ENCODE results near the gene INCENP. TPM values are rescaled to one million over a fixed set of nuclear protein-coding genes. Genes with fewer than 3 reads are reported as not detected.

Gene INCENP
- total RNA-seq = 10 to 100 TPM in 2 of 4 donors, 1 to 10 TPM in 2; 7.7 to 28.8 (median 13.0) TPM

DNA sequence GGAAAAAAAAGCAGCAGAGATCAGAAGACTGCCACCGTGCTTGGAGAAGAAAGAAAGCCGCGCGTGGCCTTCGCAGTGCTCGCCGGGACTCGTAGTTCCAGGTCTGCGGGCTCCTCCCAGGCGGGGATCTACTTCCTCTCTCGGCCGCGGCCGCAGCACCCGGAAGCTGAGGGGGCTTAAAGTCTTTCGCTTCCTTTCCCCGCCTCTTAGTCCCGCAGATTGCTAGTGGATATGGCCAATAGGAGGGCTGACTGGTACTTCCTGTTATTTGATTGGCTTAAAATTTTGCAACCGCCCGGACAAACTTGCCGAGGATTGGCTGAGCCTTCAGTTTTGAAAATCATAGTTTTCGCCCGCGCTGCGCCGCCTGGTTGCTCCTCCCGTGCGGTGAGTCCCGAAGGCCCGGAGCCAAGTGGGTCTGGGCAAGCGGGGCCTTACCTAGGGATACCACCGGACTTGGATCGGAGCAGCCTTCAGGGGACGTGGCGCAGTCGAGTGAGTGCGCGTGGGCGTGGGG, at the start of gene INCENP:
Gene INCENP, plus strand, starts transcription at position 343 of the 517 bp plus-strand sequence. CDS start 4,151 bp downstream, outside the sequence.
- Histone ChIP-seq H3K36me3 (peaks cover 0 to 6% (median 0%) of the 10 kb centered on the region in 3 donors), H3K4me1 (peaks cover 0 to 27% (median 8%) of the 10 kb centered on the region in 4 donors), H3K27ac (peak within 1 kb of the TSS; percentile 21 to 79 (median 64)), H3K27me3 (no peaks in the 10 kb centered on the region), H3K9me3 (no peaks in the 10 kb centered on the region), H3K4me3 (peak within 1 kb of the TSS; percentile 71 to 94 (median 82))
- WGBS, 2 donors = 0% methylated on average over 34 of the region's 39 CpGs
- peak in 1 of 2 donors; percentile 83 for TF ChIP-seq EP300 (IDR thresholded peaks at IDR 0.05)
- TF ChIP-seq, protein P1, sequence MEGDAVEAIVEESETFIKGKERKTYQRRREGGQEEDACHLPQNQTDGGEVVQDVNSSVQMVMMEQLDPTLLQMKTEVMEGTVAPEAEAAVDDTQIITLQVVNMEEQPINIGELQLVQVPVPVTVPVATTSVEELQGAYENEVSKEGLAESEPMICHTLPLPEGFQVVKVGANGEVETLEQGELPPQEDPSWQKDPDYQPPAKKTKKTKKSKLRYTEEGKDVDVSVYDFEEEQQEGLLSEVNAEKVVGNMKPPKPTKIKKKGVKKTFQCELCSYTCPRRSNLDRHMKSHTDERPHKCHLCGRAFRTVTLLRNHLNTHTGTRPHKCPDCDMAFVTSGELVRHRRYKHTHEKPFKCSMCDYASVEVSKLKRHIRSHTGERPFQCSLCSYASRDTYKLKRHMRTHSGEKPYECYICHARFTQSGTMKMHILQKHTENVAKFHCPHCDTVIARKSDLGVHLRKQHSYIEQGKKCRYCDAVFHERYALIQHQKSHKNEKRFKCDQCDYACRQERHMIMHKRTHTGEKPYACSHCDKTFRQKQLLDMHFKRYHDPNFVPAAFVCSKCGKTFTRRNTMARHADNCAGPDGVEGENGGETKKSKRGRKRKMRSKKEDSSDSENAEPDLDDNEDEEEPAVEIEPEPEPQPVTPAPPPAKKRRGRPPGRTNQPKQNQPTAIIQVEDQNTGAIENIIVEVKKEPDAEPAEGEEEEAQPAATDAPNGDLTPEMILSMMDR (IDR thresholded peaks at IDR 0.05) = peak in 2 of 5 experiments; percentile 13 to 35
- TF ChIP-seq POLR2A (IDR thresholded peaks at IDR 0.05) = no peak
- peak; percentile 92 to 96 for DNase-seq (ENCODE audit: low spot score in 2 of 2)

DNA sequence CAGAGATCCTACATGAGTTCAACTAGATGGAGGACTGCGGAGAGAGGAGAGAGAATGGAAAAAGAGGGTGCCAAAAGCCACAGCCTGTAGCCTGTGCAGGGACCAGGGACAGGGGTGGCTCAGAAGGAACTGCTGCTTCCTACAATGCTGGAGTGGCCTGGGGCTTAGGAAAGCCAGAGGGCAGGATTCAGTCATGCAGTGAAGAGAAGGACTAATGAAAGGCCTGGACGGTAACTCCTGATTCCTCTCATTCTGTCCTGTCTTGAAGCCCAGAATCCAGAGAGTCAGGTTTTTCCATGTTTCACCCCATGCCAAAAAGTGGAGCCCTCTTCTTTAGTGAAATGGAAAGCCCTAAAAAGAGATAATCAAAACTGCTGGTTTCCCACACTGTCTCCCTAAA, 48.4 kb upstream of the INCENP start:
- TF ChIP-seq, protein P1 (IDR thresholded peaks at IDR 0.05) = no peak
- TF ChIP-seq POLR2A (IDR thresholded peaks at IDR 0.05) (no peak), EP300 (IDR thresholded peaks at IDR 0.05) (no peak)
- no peaks in the 10 kb centered on the region for H3K27me3 ChIP-seq
- 87 to 88% methylated on average over 2 of the region's 2 CpGs for WGBS, 2 donors
- H3K36me3 ChIP-seq = no peaks in the 10 kb centered on the region
- no peaks in the 10 kb centered on the region for H3K9me3 ChIP-seq
- no peaks in the 10 kb centered on the region for H3K4me1 ChIP-seq
- no peak overlapping the region for H3K4me3 ChIP-seq
- no peak for DNase-seq (ENCODE audit: low spot score in 2 of 2)
- no peak overlapping the region for H3K27ac ChIP-seq

DNA sequence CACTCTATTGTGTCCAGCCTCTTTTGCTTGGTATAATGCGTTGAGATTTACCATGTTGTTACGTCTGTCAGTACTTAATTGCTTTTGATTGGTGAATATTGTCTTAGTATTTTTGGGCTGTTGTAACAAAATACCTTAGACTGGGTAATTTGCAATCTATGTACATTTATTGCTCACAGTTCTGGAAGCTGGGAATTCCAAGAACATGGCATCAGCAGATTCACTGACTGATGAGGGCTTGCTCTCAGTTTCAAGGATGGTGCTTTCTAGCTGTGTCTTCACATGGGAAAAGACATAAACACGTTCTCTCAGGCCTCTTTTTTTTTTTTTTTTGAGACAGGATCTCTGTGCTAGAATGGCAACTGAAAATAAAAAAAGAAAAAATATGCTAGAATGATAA, 46.7 kb upstream of the INCENP start:
- no peak overlapping the region for H3K27ac ChIP-seq
- no peaks in the 10 kb centered on the region for H3K9me3 ChIP-seq
- peaks cover 0 to 7% (median 2%) of the 10 kb centered on the region in 4 donors for H3K4me1 ChIP-seq
- no peaks in the 10 kb centered on the region for H3K27me3 ChIP-seq
- no peak for DNase-seq (ENCODE audit: low spot score in 2 of 2)
- WGBS, 2 donors = 86 to 88% methylated on average over 3 of the region's 3 CpGs
- no peaks in the 10 kb centered on the region for H3K36me3 ChIP-seq
- H3K4me3 ChIP-seq = no peak overlapping the region
- TF ChIP-seq POLR2A (IDR thresholded peaks at IDR 0.05) (no peak), EP300 (IDR thresholded peaks at IDR 0.05) (no peak)
- TF ChIP-seq, protein P1 (IDR thresholded peaks at IDR 0.05) = no peak

DNA sequence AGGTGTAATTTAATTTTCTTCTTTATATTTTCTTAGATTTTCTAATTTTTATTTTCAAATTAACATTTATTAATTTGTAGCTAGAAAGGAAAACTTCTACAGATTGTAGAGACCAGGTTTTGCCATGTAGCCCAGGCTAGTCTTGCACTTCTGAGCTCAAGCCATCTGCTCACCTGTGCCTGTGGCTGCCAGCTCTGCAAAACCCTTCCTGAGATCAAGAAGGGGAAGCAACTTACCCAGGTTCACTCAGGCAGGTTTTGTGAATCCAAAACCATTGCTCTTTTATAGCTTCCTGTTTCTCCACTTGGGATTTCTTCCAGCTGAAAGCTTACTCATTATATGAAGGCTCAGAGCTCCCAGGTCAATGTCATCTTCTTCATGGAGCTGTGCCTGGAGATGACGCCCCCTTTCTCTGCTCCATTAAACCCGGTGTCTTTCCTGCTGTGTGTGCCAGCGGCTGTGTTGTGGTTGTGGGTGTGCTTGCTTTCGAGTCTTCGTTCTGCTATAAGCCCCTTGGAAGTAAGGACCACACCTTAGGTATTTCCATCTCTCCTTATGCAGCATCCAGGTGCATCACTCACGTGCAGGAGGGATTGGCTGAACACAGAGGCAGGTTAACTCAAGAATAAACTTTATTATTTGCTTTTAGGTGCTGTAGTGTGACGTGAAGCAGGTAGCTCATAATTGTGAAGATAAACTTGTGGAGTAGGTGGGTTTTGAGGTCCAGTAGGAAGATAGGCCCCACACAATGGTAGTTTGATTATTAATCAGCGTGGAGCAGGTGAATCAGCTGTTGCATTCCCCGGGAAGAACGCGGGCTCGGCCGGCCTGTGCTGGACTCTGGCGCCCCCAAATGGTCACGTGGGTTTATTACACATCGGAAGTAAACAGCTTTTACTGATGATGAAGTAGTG, 42.2 kb upstream of the INCENP start:
- 12 to 13% methylated on average over 16 of the region's 16 CpGs for WGBS, 2 donors
- no peaks in the 10 kb centered on the region for H3K36me3 ChIP-seq

More for the DNA sequence above, 42.2 kb upstream of the INCENP start:
- no peak overlapping the region for H3K4me3 ChIP-seq
- H3K9me3 ChIP-seq = no peaks in the 10 kb centered on the region
- peak; percentile 74 to 86 for DNase-seq (ENCODE audit: low spot score in 2 of 2)
- no peaks in the 10 kb centered on the region for H3K27me3 ChIP-seq
- H3K4me1 ChIP-seq = peaks cover 0 to 9% (median 2%) of the 10 kb centered on the region in 4 donors
- H3K27ac ChIP-seq = peak overlapping the region in 1 of 4 donors; percentile 48
- TF ChIP-seq, protein P1 (IDR thresholded peaks at IDR 0.05) = peak; percentile 87 to 96 (median 93)
- TF ChIP-seq EP300 (IDR thresholded peaks at IDR 0.05) (peak in 1 of 2 donors; percentile 62), POLR2A (IDR thresholded peaks at IDR 0.05) (no peak)
